HepG2 (cell line): ENCODE results near the gene NTF3. TPM values are rescaled to one million over a fixed set of nuclear protein-coding genes. Genes with fewer than 3 reads are reported as not detected.

ENCODE experiments used
- ATAC-seq: fragments of 200-7000 bp; cut with Tn5 transposase; 3 replicates; pipeline ENCODE4 v1.9.1; 2020; ENCODE audit warnings: mild to moderate bottlenecking, moderate library complexity
- BruUV-seq: library from RNA; stranded (reverse); fragments of 400-500 nt; replicated peaks from 2 replicates; lab custom pipeline; 2021; lab: Mats Ljungman, UMichigan
- CTCF ChIA-PET: fragments of 300-600 bp; formaldehyde crosslinking; extraction: SDS; loops from one replicate; lab custom pipeline; 2021; ENCODE audit warnings: low total read pairs, inconsistent platforms, low intra/inter-chr PET ratio; lab: Yijun Ruan, JAX
- POLR2A ChIA-PET: fragments of 350-600 bp; sonication (Branson Sonifier 250); formaldehyde crosslinking; loops from one replicate; lab custom pipeline; 2020; ENCODE audit warnings: antibody characterized with exemption, inconsistent platforms; lab: Yijun Ruan, JAX
- DNase-seq: peaks from one replicate; pipeline ENCODE4 v3.0.0-alpha.2; 2015; ENCODE audit warnings: low spot score
- FAIRE-seq: peaks from 3 replicates; lab custom pipeline; 2011; peaks lifted over from hg19 to GRCh38; lab: Jason Lieb, UNC
- H2AFZ ChIP-seq: one replicate; pipeline ENCODE4 v1.6.1; 2011; ENCODE audit warnings: low read length, inconsistent platforms
- H3K27ac ChIP-seq: fragments of 300-600 bp; 3 replicates; pipeline ENCODE4 v1.8.0; 2011; ENCODE audit warnings: mixed run types, mild to moderate bottlenecking, mixed read lengths, low read length, inconsistent platforms; ENCODE audit not compliant: insufficient read depth; ENCODE audit errors: extremely low read length
- H3K27me3 ChIP-seq, 2 experiments: fragments of 200-600 bp in 1 of 2; 2 replicates in 1 of 2; 3 replicates in 1 of 2; pipeline versions ENCODE4 v1.6.0 to v1.8.0; 2011; ENCODE audit warnings: low read length in 2 of 2, mild to moderate bottlenecking in 2 of 2, moderate library complexity in 2 of 2, inconsistent platforms in 1 of 2; ENCODE audit not compliant: insufficient read depth in 2 of 2, control insufficient read depth in 1 of 2
- H3K36me3 ChIP-seq, 2 experiments: fragments of 200-600 bp in 1 of 2; replicated peaks in 1 of 2; 2 replicates in 1 of 2; 3 replicates in 1 of 2; pipeline versions ENCODE4 v1.5.1 to v1.8.0; 2011; ENCODE audit warnings: low read length in 2 of 2, inconsistent platforms in 1 of 2; ENCODE audit not compliant: insufficient read depth in 2 of 2, control insufficient read depth in 1 of 2
- H3K4me1 ChIP-seq: 2 replicates; pipeline ENCODE4 v1.5.1; 2012; ENCODE audit warnings: low read length, inconsistent platforms; ENCODE audit not compliant: insufficient read depth
- H3K4me2 ChIP-seq: 2 replicates; pipeline ENCODE4 v1.6.0; 2011; ENCODE audit warnings: low read depth, low read length, inconsistent platforms
- H3K4me3 ChIP-seq, 3 experiments: fragments of 200-600 bp in 1 of 3; sonication (generic), shearing (Covaris generic) in 1 of 3; replicated peaks in 1 of 3; 2 replicates each; pipeline ENCODE4 v1.5.1; 2011 to 2016; ENCODE audit warnings: low read length in 3 of 3, inconsistent platforms in 2 of 3, low read depth in 2 of 3, mild to moderate bottlenecking in 2 of 3, control low read depth in 1 of 3, mixed read lengths in 1 of 3; ENCODE audit not compliant: insufficient read depth in 1 of 3
- H3K79me2 ChIP-seq: one replicate; pipeline ENCODE4 v1.6.1; 2011; ENCODE audit warnings: low read length, inconsistent platforms; ENCODE audit not compliant: insufficient read depth
- H3K9ac ChIP-seq: 2 replicates; pipeline ENCODE4 v1.6.0; 2011; ENCODE audit warnings: mild to moderate bottlenecking, low read depth, low read length, inconsistent platforms; ENCODE audit not compliant: insufficient read depth
- H3K9me3 ChIP-seq: 2 replicates; pipeline ENCODE4 v1.5.1; 2012; ENCODE audit warnings: mild to moderate bottlenecking, low read length
- H4K20me1 ChIP-seq: 2 replicates; pipeline ENCODE4 v1.6.0; 2011; ENCODE audit warnings: inconsistent platforms, mild to moderate bottlenecking, low read length, moderate library complexity; ENCODE audit not compliant: insufficient read depth
- KDM2A ChIP-seq: sonication (generic); formaldehyde crosslinking; IDR thresholded peaks from 2 replicates; pipeline ENCODE4 v1.4.0; 2020; ENCODE audit warnings: low read depth, missing genetic modification reagents, borderline replicate concordance
- NCOA1 ChIP-seq: sonication (generic); formaldehyde crosslinking; IDR thresholded peaks from 2 replicates; pipeline ENCODE4 v1.9.0; 2021; ENCODE audit warnings: missing genetic modification reagents
- ZMAT3 ChIP-seq: sonication (generic); formaldehyde crosslinking; conservative IDR thresholded peaks from 2 replicates; pipeline ENCODE4 v1.7.0; 2021; ENCODE audit warnings: missing genetic modification reagents
- ZNF878 ChIP-seq: sonication (generic); formaldehyde crosslinking; IDR thresholded peaks from 2 replicates; pipeline ENCODE4 v1.8.1; 2023; ENCODE audit warnings: mild to moderate bottlenecking, missing genetic modification reagents, moderate library complexity
- ZSCAN25 ChIP-seq: sonication (generic); formaldehyde crosslinking; IDR thresholded peaks from 2 replicates; pipeline ENCODE4 v1.8.0; 2022; ENCODE audit warnings: mild to moderate bottlenecking, missing genetic modification reagents
- WGBS: methylation state at CpG from one replicate; pipeline ENCODE4 v1.1.6; 2017; ENCODE audit warnings: low lambda C conversion rate; 5-methylcytosine and 5-hydroxymethylcytosine counted together
- in situ Hi-C: cut with HindIII; loops from 2 replicates; pipeline ENCODE4 v1.10.0; 2017; ENCODE audit warnings: low pct_unique_long_range_greater_than_20kb; ENCODE audit not compliant: extremely low pct_ligation_motif_present
- intact Hi-C: fragments of 100-400 bp; cut with micrococcal nuclease; formaldehyde crosslinking; loops from one replicate; pipeline ENCODE4 v1.10.0; 2022; ENCODE audit not compliant: unreplicated experiment
- polyA plus RNA-seq, 8 experiments: library from polyadenylated mRNA; depleted of rRNA in 3 of 8; stranded (reverse) in 7 of 8; unstranded in 1 of 8; fragments of >200 nt; fragmentation: Illumina TruSeq in 4 of 8; extraction: Trizol in 4 of 8; gene quantifications; 2 replicates each; pipeline versions ENCODE4 v1.2.1 to v1.2.3, GENCODE V29; 2011 to 2016; ENCODE audit warnings: low read depth in 4 of 8, missing spikeins in 1 of 8, mixed read lengths in 1 of 8; ENCODE audit not compliant: insufficient read depth in 1 of 8
- total RNA-seq, 5 experiments: library from RNA; depleted of rRNA; stranded (reverse); fragments of >200 nt; fragmentation: Illumina TruSeq; extraction: Trizol; gene quantifications; 2 replicates each; pipeline ENCODE4 v1.2.3, GENCODE V29; 2016; ENCODE audit warnings: low read depth in 1 of 5
- TF ChIP-seq, protein P1 (sequence below): sonication (generic); formaldehyde crosslinking; IDR thresholded peaks from 2 replicates; pipeline ENCODE4 v1.5.1; 2020; ENCODE audit warnings: missing genetic modification reagents, mild to moderate bottlenecking, borderline replicate concordance
- TF ChIP-seq, protein P2 (sequence below): IDR thresholded peaks from 2 replicates; pipeline ENCODE4 v1.6.1; 2016; ENCODE audit warnings: mild to moderate bottlenecking, missing biosample characterization, missing genetic modification reagents

NTF3 gene
- total and polyA plus RNA-seq, 2 of the 13 experiments (the other 11 are each of a cell fraction or from before 2014, with no cell fraction given): not detected

DNA sequence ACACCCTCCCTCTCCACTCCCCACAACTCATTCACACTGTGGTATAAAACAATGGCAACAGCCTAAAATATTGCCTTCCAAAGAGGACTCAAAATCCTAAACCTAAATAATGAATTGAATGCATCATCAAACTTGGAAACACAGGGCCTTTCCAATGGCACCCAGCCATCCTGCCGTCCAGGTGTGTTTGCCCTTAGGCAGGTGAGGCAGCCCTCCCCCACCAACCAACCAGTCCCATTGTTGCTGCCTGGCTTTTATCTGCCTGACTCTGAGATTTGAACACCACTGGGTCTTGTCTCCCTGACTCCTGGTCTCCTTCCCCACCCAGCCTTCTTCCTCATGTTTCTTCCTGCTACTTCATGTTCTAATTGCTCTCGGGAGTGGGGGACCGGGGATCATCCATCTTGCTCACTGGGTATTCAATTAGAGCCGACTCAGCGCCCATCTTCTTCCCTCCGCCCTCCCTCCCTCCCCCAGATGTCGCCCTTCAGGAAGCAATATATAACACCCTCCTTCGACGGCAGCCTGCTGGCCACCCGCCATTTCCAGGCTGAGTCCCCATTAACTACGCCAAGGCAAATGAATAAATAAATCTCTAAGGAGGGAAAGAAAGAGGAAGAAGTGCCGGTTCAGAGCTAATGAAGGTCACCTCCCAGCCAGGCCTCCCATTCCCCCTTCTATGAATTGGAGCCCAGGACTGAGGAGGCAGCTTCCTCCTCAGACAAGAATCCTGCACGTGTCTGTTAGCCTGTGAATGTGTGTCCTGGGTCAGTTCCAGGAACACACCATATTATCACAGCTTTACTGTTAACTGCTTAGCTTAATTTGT lies 36.3 kb upstream of the NTF3 start:
- no peaks in the 10 kb centered on the region for H3K4me1 ChIP-seq
- H3K4me3 ChIP-seq: no peak overlapping the region
- no peak for ATAC-seq
- intact Hi-C loops: loop anchor here (1.0 kb wide), 1 partner anchor 27 kb away; no protein-coding TSS in a partner anchor
- H3K9ac ChIP-seq: no peak overlapping the region
- H3K27ac ChIP-seq: no peak overlapping the region
- H3K79me2 ChIP-seq: no peaks in the 10 kb centered on the region
- H3K4me2 ChIP-seq: no peak overlapping the region
- no peak overlapping the region for H2AFZ ChIP-seq
- WGBS: 1% methylated on average over 12 of the region's 13 CpGs
- no peaks in the 10 kb centered on the region for H4K20me1 ChIP-seq
- ChIA-PET POLR2A (no interaction called here), CTCF (no interaction called here)
- BruUV-seq: no TSS peak
- in situ Hi-C loops: no loop called here
- no peaks in the 10 kb centered on the region for H3K9me3 ChIP-seq
- peaks cover 0 to 4% of the 10 kb centered on the region in 2 experiments; a peak in 1 of 5 replicates for H3K27me3 ChIP-seq
- DNase-seq: no peak
- no peaks in the 10 kb centered on the region for H3K36me3 ChIP-seq
- TF ChIP-seq ZMAT3 (CRISPR knock-in tag) (no peak), KDM2A (no peak), ZNF878 (CRISPR knock-in tag) (no peak), NCOA1 (CRISPR knock-in tag) (no peak), ZSCAN25 (CRISPR knock-in tag) (no peak)
- TF ChIP-seq, protein P1, sequence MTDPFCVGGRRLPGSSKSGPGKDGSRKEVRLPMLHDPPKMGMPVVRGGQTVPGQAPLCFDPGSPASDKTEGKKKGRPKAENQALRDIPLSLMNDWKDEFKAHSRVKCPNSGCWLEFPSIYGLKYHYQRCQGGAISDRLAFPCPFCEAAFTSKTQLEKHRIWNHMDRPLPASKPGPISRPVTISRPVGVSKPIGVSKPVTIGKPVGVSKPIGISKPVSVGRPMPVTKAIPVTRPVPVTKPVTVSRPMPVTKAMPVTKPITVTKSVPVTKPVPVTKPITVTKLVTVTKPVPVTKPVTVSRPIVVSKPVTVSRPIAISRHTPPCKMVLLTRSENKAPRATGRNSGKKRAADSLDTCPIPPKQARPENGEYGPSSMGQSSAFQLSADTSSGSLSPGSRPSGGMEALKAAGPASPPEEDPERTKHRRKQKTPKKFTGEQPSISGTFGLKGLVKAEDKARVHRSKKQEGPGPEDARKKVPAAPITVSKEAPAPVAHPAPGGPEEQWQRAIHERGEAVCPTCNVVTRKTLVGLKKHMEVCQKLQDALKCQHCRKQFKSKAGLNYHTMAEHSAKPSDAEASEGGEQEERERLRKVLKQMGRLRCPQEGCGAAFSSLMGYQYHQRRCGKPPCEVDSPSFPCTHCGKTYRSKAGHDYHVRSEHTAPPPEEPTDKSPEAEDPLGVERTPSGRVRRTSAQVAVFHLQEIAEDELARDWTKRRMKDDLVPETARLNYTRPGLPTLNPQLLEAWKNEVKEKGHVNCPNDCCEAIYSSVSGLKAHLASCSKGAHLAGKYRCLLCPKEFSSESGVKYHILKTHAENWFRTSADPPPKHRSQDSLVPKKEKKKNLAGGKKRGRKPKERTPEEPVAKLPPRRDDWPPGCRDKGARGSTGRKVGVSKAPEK: no peak
- TF ChIP-seq, protein P2, sequence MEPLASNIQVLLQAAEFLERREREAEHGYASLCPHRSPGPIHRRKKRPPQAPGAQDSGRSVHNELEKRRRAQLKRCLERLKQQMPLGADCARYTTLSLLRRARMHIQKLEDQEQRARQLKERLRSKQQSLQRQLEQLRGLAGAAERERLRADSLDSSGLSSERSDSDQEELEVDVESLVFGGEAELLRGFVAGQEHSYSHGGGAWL (CRISPR knock-in tag): no peak
- FAIRE-seq: no peak
